ENCODE data around the gene COPS6.

The COPS6 gene

GRCh38 chr7:100049441-100050291 is 39.1 kb upstream of the COPS6 start, which contains the start of gene ZSCAN21 (continued):
- TF ChIP-seq, protein P1, sequence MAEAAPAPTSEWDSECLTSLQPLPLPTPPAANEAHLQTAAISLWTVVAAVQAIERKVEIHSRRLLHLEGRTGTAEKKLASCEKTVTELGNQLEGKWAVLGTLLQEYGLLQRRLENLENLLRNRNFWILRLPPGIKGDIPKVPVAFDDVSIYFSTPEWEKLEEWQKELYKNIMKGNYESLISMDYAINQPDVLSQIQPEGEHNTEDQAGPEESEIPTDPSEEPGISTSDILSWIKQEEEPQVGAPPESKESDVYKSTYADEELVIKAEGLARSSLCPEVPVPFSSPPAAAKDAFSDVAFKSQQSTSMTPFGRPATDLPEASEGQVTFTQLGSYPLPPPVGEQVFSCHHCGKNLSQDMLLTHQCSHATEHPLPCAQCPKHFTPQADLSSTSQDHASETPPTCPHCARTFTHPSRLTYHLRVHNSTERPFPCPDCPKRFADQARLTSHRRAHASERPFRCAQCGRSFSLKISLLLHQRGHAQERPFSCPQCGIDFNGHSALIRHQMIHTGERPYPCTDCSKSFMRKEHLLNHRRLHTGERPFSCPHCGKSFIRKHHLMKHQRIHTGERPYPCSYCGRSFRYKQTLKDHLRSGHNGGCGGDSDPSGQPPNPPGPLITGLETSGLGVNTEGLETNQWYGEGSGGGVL (tag by site-specific recombination; IDR thresholded peaks at IDR 0.05), result no peak
- no peak for TF ChIP-seq ZNF510 (tag by site-specific recombination; IDR thresholded peaks at IDR 0.05; ENCODE audit: insufficient replicate concordance)
- no peak; the same call in 1 of the 2 replicates for TF ChIP-seq ZBTB20 (tag by site-specific recombination; IDR thresholded peaks at IDR 0.05)
- no peak for TF ChIP-seq ZNF140 (tag by site-specific recombination; IDR thresholded peaks at IDR 0.05)
- TF ChIP-seq ZNF596 (tag by site-specific recombination; IDR thresholded peaks at IDR 0.05), result no peak
- peak; percentile 41; the same call in 1 of the 2 replicates for TF ChIP-seq ZNF843 (tag by site-specific recombination; IDR thresholded peaks at IDR 0.05)
- TF ChIP-seq ZNF654 (tag by site-specific recombination; IDR thresholded peaks at IDR 0.05; ENCODE audit: low read depth), result no peak
- peak; percentile 98 for TF ChIP-seq ZNF335 (tag by site-specific recombination; conservative IDR thresholded peaks at IDR 0.05)
- no peak for TF ChIP-seq ZNF776 (tag by site-specific recombination; IDR thresholded peaks at IDR 0.05; ENCODE audit: borderline replicate concordance)
- peak; percentile 88 for TF ChIP-seq ZNF501 (tag by site-specific recombination; IDR thresholded peaks at IDR 0.05)
- TF ChIP-seq ZNF426 (tag by site-specific recombination; IDR thresholded peaks at IDR 0.05), result no peak
- TF ChIP-seq ZNF610 (tag by site-specific recombination; IDR thresholded peaks at IDR 0.05; ENCODE audit: borderline replicate concordance), result peak; percentile 88
- TF ChIP-seq ZNF48 (tag by site-specific recombination; IDR thresholded peaks at IDR 0.05), result no peak
- no peak for TF ChIP-seq ZNF837 (tag by site-specific recombination; IDR thresholded peaks at IDR 0.05)
- peak; percentile 48; the same call in 1 of the 2 replicates for TF ChIP-seq ZBTB10 (tag by site-specific recombination; IDR thresholded peaks at IDR 0.05)
- TF ChIP-seq ZNF629 (tag by site-specific recombination; IDR thresholded peaks at IDR 0.05), result peak; percentile 97
- no peak for TF ChIP-seq ZNF707 (tag by site-specific recombination; IDR thresholded peaks at IDR 0.05)
- TF ChIP-seq GFI1B (tag by site-specific recombination; IDR thresholded peaks at IDR 0.05), result peak; percentile 36; the same call in 1 of the 2 replicates
- TF ChIP-seq ZNF391 (tag by site-specific recombination; IDR thresholded peaks at IDR 0.05; ENCODE audit: borderline replicate concordance, low read depth), result peak; percentile 49; the same call in 1 of the 2 replicates
- no peak for TF ChIP-seq ZNF777 (tag by site-specific recombination; IDR thresholded peaks at IDR 0.05; ENCODE audit: borderline replicate concordance)
- 0 out of 2 replicates have a peak, but pooled peaks have one; percentile 13 for TF ChIP-seq ZBTB8A (tag by site-specific recombination; IDR thresholded peaks at IDR 0.05)
- TF ChIP-seq, protein P2, sequence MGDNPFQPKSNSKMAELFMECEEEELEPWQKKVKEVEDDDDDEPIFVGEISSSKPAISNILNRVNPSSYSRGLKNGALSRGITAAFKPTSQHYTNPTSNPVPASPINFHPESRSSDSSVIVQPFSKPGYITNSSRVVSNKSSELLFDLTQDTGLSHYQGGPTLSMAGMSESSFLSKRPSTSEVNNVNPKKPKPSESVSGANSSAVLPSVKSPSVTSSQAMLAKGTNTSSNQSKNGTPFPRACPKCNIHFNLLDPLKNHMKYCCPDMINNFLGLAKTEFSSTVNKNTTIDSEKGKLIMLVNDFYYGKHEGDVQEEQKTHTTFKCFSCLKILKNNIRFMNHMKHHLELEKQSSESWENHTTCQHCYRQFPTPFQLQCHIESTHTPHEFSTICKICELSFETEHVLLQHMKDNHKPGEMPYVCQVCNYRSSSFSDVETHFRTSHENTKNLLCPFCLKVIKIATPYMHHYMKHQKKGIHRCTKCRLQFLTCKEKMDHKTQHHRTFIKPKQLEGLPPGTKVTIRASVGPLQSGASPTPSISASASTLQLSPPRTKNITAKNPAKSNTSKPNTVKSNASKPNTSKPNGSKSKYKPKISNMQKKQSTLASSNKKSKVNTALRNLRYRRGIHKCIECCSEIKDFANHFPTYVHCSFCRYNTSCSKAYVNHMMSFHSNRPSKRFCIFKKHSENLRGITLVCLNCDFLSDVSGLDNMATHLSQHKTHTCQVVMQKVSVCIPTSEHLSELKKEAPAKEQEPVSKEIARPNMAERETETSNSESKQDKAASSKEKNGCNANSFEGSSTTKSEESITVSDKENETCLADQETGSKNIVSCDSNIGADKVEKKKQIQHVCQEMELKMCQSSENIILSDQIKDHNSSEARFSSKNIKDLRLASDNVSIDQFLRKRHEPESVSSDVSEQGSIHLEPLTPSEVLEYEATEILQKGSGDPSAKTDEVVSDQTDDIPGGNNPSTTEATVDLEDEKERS (tag by site-specific recombination; IDR thresholded peaks at IDR 0.05), result no peak
- TF ChIP-seq, protein P3, sequence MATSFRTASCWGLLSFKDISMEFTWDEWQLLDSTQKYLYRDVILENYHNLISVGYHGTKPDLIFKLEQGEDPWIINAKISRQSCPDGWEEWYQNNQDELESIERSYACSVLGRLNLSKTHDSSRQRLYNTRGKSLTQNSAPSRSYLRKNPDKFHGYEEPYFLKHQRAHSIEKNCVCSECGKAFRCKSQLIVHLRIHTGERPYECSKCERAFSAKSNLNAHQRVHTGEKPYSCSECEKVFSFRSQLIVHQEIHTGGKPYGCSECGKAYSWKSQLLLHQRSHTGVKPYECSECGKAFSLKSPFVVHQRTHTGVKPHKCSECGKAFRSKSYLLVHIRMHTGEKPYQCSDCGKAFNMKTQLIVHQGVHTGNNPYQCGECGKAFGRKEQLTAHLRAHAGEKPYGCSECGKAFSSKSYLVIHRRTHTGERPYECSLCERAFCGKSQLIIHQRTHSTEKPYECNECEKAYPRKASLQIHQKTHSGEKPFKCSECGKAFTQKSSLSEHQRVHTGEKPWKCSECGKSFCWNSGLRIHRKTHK (tag by site-specific recombination; IDR thresholded peaks at IDR 0.05), result no peak
- TF ChIP-seq ZNF274 (IDR thresholded peaks at IDR 0.05; ENCODE audit: low read length), result no peak
- no peak for TF ChIP-seq ZNF274 (tag by site-specific recombination; IDR thresholded peaks at IDR 0.05; ENCODE audit: borderline replicate concordance)
- TF ChIP-seq ZNF571 (tag by site-specific recombination; IDR thresholded peaks at IDR 0.05), result no peak
- TF ChIP-seq ZNF558 (tag by site-specific recombination; IDR thresholded peaks at IDR 0.05), result no peak
- TF ChIP-seq ZNF155 (tag by site-specific recombination; IDR thresholded peaks at IDR 0.05), result no peak
- 0 out of 2 replicates have a peak, but pooled peaks have one; percentile 11 for TF ChIP-seq IKZF3 (tag by site-specific recombination; IDR thresholded peaks at IDR 0.05)
- peak; percentile 11; the same call in 1 of the 2 replicates for TF ChIP-seq ZBTB7A (tag by site-specific recombination; IDR thresholded peaks at IDR 0.05; ENCODE audit: low read depth)
- TF ChIP-seq ZFP3 (tag by site-specific recombination; IDR thresholded peaks at IDR 0.05; ENCODE audit: low read depth), result no peak
- no peak for TF ChIP-seq ZNF239 (tag by site-specific recombination; IDR thresholded peaks at IDR 0.05)

Measured in HEK293 (cell line).